OCI-LY1 (cell line): ENCODE results near the gene STRIP2.

Source experiments
- H2AFZ ChIP-seq: fragments of 200-600 bp; sonication (generic), shearing (Covaris generic); 2 replicates; pipeline ENCODE4 v1.6.0; 2014; ENCODE audit warnings: antibody characterized with exemption, mild to moderate bottlenecking, low read length
- H3F3A ChIP-seq: fragments of 200-600 bp; sonication (generic), shearing (Covaris generic); 2 replicates; pipeline ENCODE4 v1.6.0; 2014; ENCODE audit warnings: mild to moderate bottlenecking, antibody characterized with exemption, low read length, moderate library complexity; ENCODE audit not compliant: insufficient read depth
- H3K27ac ChIP-seq: fragments of 200-600 bp; sonication (generic); 2 replicates; pipeline ENCODE4 v1.5.1; 2014; ENCODE audit warnings: low read length, mixed run types, mild to moderate bottlenecking, low read depth; ENCODE audit not compliant: poor library complexity, severe bottlenecking
- H3K27me3 ChIP-seq: fragments of 200-600 bp; sonication (generic); 2 replicates; pipeline ENCODE4 v1.6.0; 2014; ENCODE audit warnings: antibody characterized with exemption, mild to moderate bottlenecking, low read length, moderate library complexity; ENCODE audit not compliant: insufficient read depth
- H3K36me3 ChIP-seq: fragments of 200-600 bp; sonication (generic); 2 replicates; pipeline ENCODE4 v1.6.1; 2014; ENCODE audit warnings: mild to moderate bottlenecking, antibody characterized with exemption, low read length, moderate library complexity, mixed read lengths; ENCODE audit not compliant: insufficient read depth
- H3K4me1 ChIP-seq: fragments of 200-600 bp; sonication (generic); 2 replicates; pipeline ENCODE4 v1.5.1; 2014; ENCODE audit warnings: mild to moderate bottlenecking, low read length, moderate library complexity; ENCODE audit not compliant: insufficient read depth, severe bottlenecking
- H3K4me2 ChIP-seq: fragments of 200-600 bp; sonication (generic), shearing (Covaris generic); 2 replicates; pipeline ENCODE4 v1.6.1; 2014; ENCODE audit warnings: low read length
- H3K4me3 ChIP-seq: fragments of 200-600 bp; sonication (generic); 2 replicates; pipeline ENCODE4 v1.5.1; 2014; ENCODE audit warnings: low read length, low read depth, mild to moderate bottlenecking, mixed read lengths; ENCODE audit not compliant: poor library complexity, severe bottlenecking
- H3K79me2 ChIP-seq: fragments of 200-600 bp; shearing (Covaris generic); 2 replicates; pipeline ENCODE4 v1.6.1; 2016; ENCODE audit warnings: mixed run types, low read length, mixed read lengths; ENCODE audit not compliant: insufficient read depth
- H3K9ac ChIP-seq: fragments of 200-600 bp; sonication (generic), shearing (Covaris generic); 2 replicates; pipeline ENCODE4 v1.6.1; 2014; ENCODE audit warnings: mild to moderate bottlenecking, low read length, mixed read lengths
- H3K9me2 ChIP-seq: fragments of 200-600 bp; sonication (generic), shearing (Covaris generic); 2 replicates; pipeline ENCODE4 v1.6.1; 2014; ENCODE audit warnings: low read depth, mild to moderate bottlenecking, low read length, mixed read lengths
- H3K9me3 ChIP-seq: fragments of 200-600 bp; shearing (Covaris generic); 2 replicates; pipeline ENCODE4 v1.6.1; 2014; ENCODE audit warnings: low read length, mixed read lengths
- H4K20me1 ChIP-seq: fragments of 200-600 bp; sonication (generic), shearing (Covaris generic); 2 replicates; pipeline ENCODE4 v1.6.0; 2016; ENCODE audit warnings: mild to moderate bottlenecking, low read length; ENCODE audit not compliant: insufficient read depth
- CTCF ChIP-seq: fragments of 200-600 bp; sonication (generic), shearing (Covaris generic); IDR thresholded peaks from 2 replicates; pipeline ENCODE4 v1.5.1; 2017; ENCODE audit warnings: mild to moderate bottlenecking, antibody characterized with exemption, low read length, moderate library complexity, mixed read lengths
- EZH2 ChIP-seq: fragments of 200-600 bp; sonication (generic), shearing (Covaris generic); IDR thresholded peaks from 2 replicates; pipeline ENCODE4 v1.8.0; 2017; ENCODE audit warnings: borderline replicate concordance, mixed run types, mild to moderate bottlenecking, antibody characterized with exemption, low read length, moderate library complexity, mixed read lengths

The STRIP2 gene

GRCh38 chr7:129389829-129390228 is 44.4 kb upstream of the STRIP2 start:
- TF ChIP-seq CTCF (peak; percentile 41; the same call in 1 of the 2 replicates), EZH2 (no peak)
- no peak overlapping the region for H3K4me2 ChIP-seq
- no peak overlapping the region for H3K4me3 ChIP-seq
- H3K79me2 ChIP-seq, result no peaks in the 10 kb centered on the region
- no peak overlapping the region for H3K9ac ChIP-seq
- no peaks in the 10 kb centered on the region for H3K9me2 ChIP-seq
- H3K27ac ChIP-seq, result no peak overlapping the region
- H3K36me3 ChIP-seq, result no peaks in the 10 kb centered on the region
- H2AFZ ChIP-seq, result no peak overlapping the region
- no peaks in the 10 kb centered on the region for H3K27me3 ChIP-seq
- no peaks in the 10 kb centered on the region for H3K9me3 ChIP-seq
- no peaks in the 10 kb centered on the region for H3F3A ChIP-seq
- H4K20me1 ChIP-seq, result no peaks in the 10 kb centered on the region
- H3K4me1 ChIP-seq, result no peaks in the 10 kb centered on the region

GRCh38 chr7:129390314-129390713 is 43.9 kb upstream of the STRIP2 start:
- Histone ChIP-seq H3K4me2 (no peak overlapping the region), H3K27ac (no peak overlapping the region), H3K9me3 (no peaks in the 10 kb centered on the region), H3K9ac (no peak overlapping the region), H3K4me3 (no peak overlapping the region), H3K9me2 (no peaks in the 10 kb centered on the region), H3K36me3 (no peaks in the 10 kb centered on the region), H3K79me2 (no peaks in the 10 kb centered on the region), H4K20me1 (no peaks in the 10 kb centered on the region), H2AFZ (no peak overlapping the region), H3K4me1 (no peaks in the 10 kb centered on the region), H3F3A (no peaks in the 10 kb centered on the region), H3K27me3 (no peaks in the 10 kb centered on the region)
- TF ChIP-seq CTCF (no peak), EZH2 (no peak)

GRCh38 chr7:129391546-129392171 is 42.6 kb upstream of the STRIP2 start:
- Histone ChIP-seq H3K27me3 (no peaks in the 10 kb centered on the region), H3K79me2 (no peaks in the 10 kb centered on the region), H3K27ac (no peak overlapping the region), H3K9me3 (no peaks in the 10 kb centered on the region), H3K4me1 (no peaks in the 10 kb centered on the region), H4K20me1 (no peaks in the 10 kb centered on the region), H3K9ac (no peak overlapping the region), H3K36me3 (no peaks in the 10 kb centered on the region), H3K4me3 (no peak overlapping the region), H2AFZ (no peak overlapping the region), H3K4me2 (no peak overlapping the region), H3K9me2 (no peaks in the 10 kb centered on the region), H3F3A (no peaks in the 10 kb centered on the region)
- TF ChIP-seq CTCF (no peak), EZH2 (no peak)
